Measurements from ENCODE around the gene HDAC10. TPM values are rescaled to one million over a fixed set of nuclear protein-coding genes. Genes with fewer than 3 reads are reported as not detected.
"Not testable (repeated sequence)": the region's sequence is repeated elsewhere in the genome, so short reads cannot be mapped to it uniquely, and the experiment has no call there.

HDAC10 gene
- total RNA-seq, 1 experiment from 2014 or later = 45.0 TPM

- Mint-ChIP-seq H3K9me3 (peaks cover 5 to 6% of the 10 kb centered on the region in 2 experiments; a peak in 3 of 5 replicates), H3K4me1 (peaks cover 8 to 12% of the 10 kb centered on the region in 2 experiments), H3K4me3 (no peak overlapping the region), H3K36me3 (ENCODE audit: insufficient read depth in 1 of 3, low read depth in 3 of 3) (peaks cover 21 to 55% (median 51%) of the 10 kb centered on the region in 3 experiments), H3K27ac (0 out of 7 replicates have a peak overlapping the region, but pooled peaks of 1 of the 3 experiments have one; percentile 40), H3K27me3 (ENCODE audit: low read depth) (no peaks in the 10 kb centered on the region)
- Histone ChIP-seq H4K5ac (ENCODE audit: insufficient read length, low read depth, low read length) (no peak overlapping the region), H3T11ph (ENCODE audit: low read length) (no peak overlapping the region), H3K79me2 (ENCODE audit: insufficient read depth, low read length) (no peaks in the 10 kb centered on the region; the same call in 1 of the 2 replicates), H4K91ac (ENCODE audit: insufficient read length, low read depth, low read length) (no peak overlapping the region), H3K14ac (ENCODE audit: insufficient read depth, low read length) (no peak overlapping the region; the same call in 1 of the 2 replicates), H2BK20ac (ENCODE audit: low read depth, low read length, poor library complexity, severe bottlenecking) (no peak overlapping the region), H3K79me1 (ENCODE audit: insufficient read depth, low read depth, low read length, poor library complexity, severe bottlenecking) (no peaks in the 10 kb centered on the region), H3K4me2 (ENCODE audit: insufficient read depth, insufficient read length, low read length) (no peak overlapping the region), H2BK5ac (ENCODE audit: insufficient read length, low read length) (no peak overlapping the region), H3K4ac (ENCODE audit: low read depth, low read length) (no peak overlapping the region), H2BK120ac (ENCODE audit: low read depth, low read length, poor library complexity, severe bottlenecking) (no peak overlapping the region), H4K20me1 (ENCODE audit: control insufficient read depth, insufficient read depth, insufficient read length) (peaks cover 3% of the 10 kb centered on the region), H2BK15ac (ENCODE audit: low read depth, low read length) (no peak overlapping the region), H3K56ac (ENCODE audit: insufficient read length, low read depth, low read length) (no peak overlapping the region), H2BK12ac (ENCODE audit: insufficient read length, low read depth, low read length) (no peak overlapping the region), H3K23me2 (ENCODE audit: insufficient read length, low read depth, low read length, poor library complexity, severe bottlenecking) (peaks cover 4% of the 10 kb centered on the region), H3K9ac (ENCODE audit: extremely low read depth, insufficient read length, low read length) (no peak overlapping the region), H2AK5ac (ENCODE audit: insufficient read length, low read length) (no peak overlapping the region), H3K4me1 (ENCODE audit: insufficient read depth, low read length) (no peaks in the 10 kb centered on the region), H4K8ac (replicated peaks; ENCODE audit: insufficient read length, low read depth, low read length) (no peak overlapping the region), H3K23ac (ENCODE audit: insufficient read length, low read depth, low read length) (no peak overlapping the region), H3K27me3 (ENCODE audit: insufficient read depth, low read length) (no peaks in the 10 kb centered on the region), H3K18ac (ENCODE audit: insufficient read length, low read depth, low read length) (no peak overlapping the region), H3K27ac (ENCODE audit: insufficient read length, low read depth, low read length) (no peak overlapping the region), H3K9me3 (ENCODE audit: control insufficient read depth, low read depth, low read length) (no peaks in the 10 kb centered on the region), H2AFZ (ENCODE audit: low read length) (no peak overlapping the region)
- no peak for DNase-seq
- no peak for TF ChIP-seq CTCF (conservative IDR thresholded peaks at IDR 0.05)
- WGBS (ENCODE audit: extremely low coverage, insufficient read length, low lambda C conversion rate) = no CpG with 5 or more reads among the region's 45 CpGs
These were observed 45.1 kb downstream of the HDAC10 start for GRCh38 chr22:50205781-50206569.

GRCh38 chr22:50204998-50205397, 46.1 kb downstream of the HDAC10 start:
- H3K4me3 Mint-ChIP-seq; H3K4ac ChIP-seq (ENCODE audit: low read depth, low read length); H2BK20ac ChIP-seq (ENCODE audit: low read depth, low read length, poor library complexity, severe bottlenecking); H3K23ac ChIP-seq (ENCODE audit: insufficient read length, low read depth, low read length); H3K27me3 Mint-ChIP-seq (ENCODE audit: low read depth); H4K91ac ChIP-seq (ENCODE audit: insufficient read length, low read depth, low read length); H3K23me2 ChIP-seq (ENCODE audit: insufficient read length, low read depth, low read length, poor library complexity, severe bottlenecking); H4K20me1 ChIP-seq (ENCODE audit: control insufficient read depth, insufficient read depth, insufficient read length); H4K5ac ChIP-seq (ENCODE audit: insufficient read length, low read depth, low read length); H4K8ac ChIP-seq (replicated peaks; ENCODE audit: insufficient read length, low read depth, low read length); H3K18ac ChIP-seq (ENCODE audit: insufficient read length, low read depth, low read length); H2BK5ac ChIP-seq (ENCODE audit: insufficient read length, low read length); H3K9ac ChIP-seq (ENCODE audit: extremely low read depth, insufficient read length, low read length); H3K79me1 ChIP-seq (ENCODE audit: insufficient read depth, low read depth, low read length, poor library complexity, severe bottlenecking); H2BK15ac ChIP-seq (ENCODE audit: low read depth, low read length); H3K9me3 Mint-ChIP-seq; H2AK5ac ChIP-seq (ENCODE audit: insufficient read length, low read length); DNase-seq; H3K27me3 ChIP-seq (ENCODE audit: insufficient read depth, low read length); H3K79me2 ChIP-seq (ENCODE audit: insufficient read depth, low read length); H2BK12ac ChIP-seq (ENCODE audit: insufficient read length, low read depth, low read length); H3K14ac ChIP-seq (ENCODE audit: insufficient read depth, low read length); H3K27ac ChIP-seq (ENCODE audit: insufficient read length, low read depth, low read length); H3K4me1 ChIP-seq (ENCODE audit: insufficient read depth, low read length); H2AFZ ChIP-seq (ENCODE audit: low read length); H3K4me2 ChIP-seq (ENCODE audit: insufficient read depth, insufficient read length, low read length); H3K56ac ChIP-seq (ENCODE audit: insufficient read length, low read depth, low read length); H3T11ph ChIP-seq (ENCODE audit: low read length); H2BK120ac ChIP-seq (ENCODE audit: low read depth, low read length, poor library complexity, severe bottlenecking); H3K9me3 ChIP-seq (ENCODE audit: control insufficient read depth, low read depth, low read length): not testable (repeated sequence)
- H3K36me3 Mint-ChIP-seq (ENCODE audit: insufficient read depth in 1 of 3, low read depth in 3 of 3) = peaks cover 19 to 50% (median 44%) of the 10 kb centered on the region in 3 experiments
- H3K27ac Mint-ChIP-seq = peak overlapping the region in 1 of 3 experiments; percentile 5; a peak in 2 of 7 replicates
- H3K4me1 Mint-ChIP-seq = peaks cover 8 to 12% of the 10 kb centered on the region in 2 experiments
- WGBS (ENCODE audit: extremely low coverage, insufficient read length, low lambda C conversion rate) = no CpG with 5 or more reads among the region's 9 CpGs

Data from H9 (cell line).